ENCODE data around the gene CLMP.
"Not testable (repeated sequence)": the region's sequence is repeated elsewhere in the genome, so short reads cannot be mapped to it uniquely, and the experiment has no call there.

The CLMP gene

DNA sequence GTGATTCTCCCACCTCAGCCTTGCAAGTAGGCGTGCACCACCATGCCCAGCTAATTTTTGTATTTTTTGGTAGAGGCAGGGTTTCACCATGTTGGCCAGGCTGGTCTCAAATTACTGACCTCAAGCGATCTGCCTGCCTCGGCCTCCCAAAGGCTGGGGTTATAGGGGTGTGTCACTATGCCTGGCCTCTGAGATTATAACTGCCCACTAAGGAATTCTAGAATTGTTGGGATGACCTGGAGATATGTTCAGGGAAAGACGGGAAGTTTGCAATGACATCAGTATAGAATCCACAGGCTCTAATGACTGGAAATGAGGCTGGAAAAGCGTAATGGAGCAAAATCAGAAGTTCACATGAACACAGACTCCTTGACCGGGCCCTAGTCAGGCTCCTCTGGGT, 62.2 kb downstream of the CLMP start:
- DNase-seq (ENCODE audit: low spot score): no peak

- DNase-seq (ENCODE audit: low spot score): not testable (repeated sequence)
These were observed 62.8 kb downstream of the CLMP start for GRCh38 chr11:123132034-123132766.

- no peak for DNase-seq (ENCODE audit: low spot score)
These were observed 65.1 kb downstream of the CLMP start for GRCh38 chr11:123129920-123130319.

GRCh38 chr11:123125169-123125568, 69.9 kb downstream of the CLMP start:
- DNase-seq (ENCODE audit: low spot score): no peak

DNA sequence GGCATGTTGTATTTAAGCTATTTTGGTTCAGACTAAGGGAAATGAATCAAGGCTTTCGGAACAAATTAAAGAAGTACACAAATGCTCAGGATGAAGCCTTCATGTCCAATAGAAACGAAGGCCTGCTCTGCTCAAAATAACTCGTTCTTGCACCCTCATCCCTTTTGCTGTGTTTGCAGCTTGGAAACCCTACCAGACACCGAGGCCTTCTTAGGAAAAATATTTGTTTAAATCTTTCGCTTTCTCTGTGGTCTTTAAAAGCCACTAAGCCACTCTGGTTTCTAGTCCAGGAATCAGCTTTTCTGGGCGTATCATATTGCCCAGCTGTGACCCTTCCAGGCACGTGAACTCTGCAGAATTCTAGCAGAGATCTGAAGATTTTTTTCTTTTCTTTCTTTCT, 72.2 kb downstream of the CLMP start:
- no peak for DNase-seq (ENCODE audit: low spot score)

- DNase-seq (ENCODE audit: low spot score): no peak
These were observed 72.7 kb downstream of the CLMP start for GRCh38 chr11:123122341-123122740.

- DNase-seq (ENCODE audit: low spot score): no peak
These were observed 78.6 kb downstream of the CLMP start for GRCh38 chr11:123116486-123116885.

- DNase-seq (ENCODE audit: low spot score): peak; percentile 15
These were observed 83.6 kb downstream of the CLMP start for GRCh38 chr11:123111465-123111864.

GRCh38 chr11:123110397-123110796, 84.7 kb downstream of the CLMP start:
- no peak for DNase-seq (ENCODE audit: low spot score)

DNA sequence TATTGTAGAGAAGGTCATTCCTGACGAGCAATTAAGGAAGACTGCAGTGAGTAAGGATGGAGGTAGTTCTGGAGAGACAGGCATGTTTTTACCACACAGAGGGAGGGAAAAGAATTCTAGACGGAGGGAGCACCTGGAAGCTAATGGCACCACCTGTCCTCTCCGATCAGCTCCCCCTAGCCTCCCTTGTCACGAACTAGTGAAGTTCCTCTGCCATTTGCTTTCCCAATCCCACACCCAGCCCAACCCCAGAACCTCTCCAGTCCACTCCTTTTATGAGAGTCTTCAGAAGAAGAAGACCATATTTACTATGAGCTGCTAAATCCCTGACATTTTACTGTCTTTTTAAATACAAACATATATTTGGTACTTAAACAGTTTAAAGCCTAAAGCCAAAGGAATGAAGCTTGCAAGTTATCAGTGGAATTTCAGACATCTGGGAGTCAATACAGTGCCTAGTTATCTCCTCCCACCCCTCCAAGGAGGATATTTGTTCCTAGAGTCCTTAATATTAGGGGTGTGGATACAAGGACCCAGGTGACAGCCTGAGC, 87.0 kb downstream of the CLMP start:
- no peak for DNase-seq (ENCODE audit: low spot score)

- DNase-seq (ENCODE audit: low spot score): no peak
These were observed 90.4 kb downstream of the CLMP start for GRCh38 chr11:123104697-123105096.

- DNase-seq (ENCODE audit: low spot score): peak; percentile 83
These were observed 91.6 kb downstream of the CLMP start for GRCh38 chr11:123103326-123103980.

GRCh38 chr11:123100379-123101085, 94.5 kb downstream of the CLMP start:
- no peak for DNase-seq (ENCODE audit: low spot score)

DNA sequence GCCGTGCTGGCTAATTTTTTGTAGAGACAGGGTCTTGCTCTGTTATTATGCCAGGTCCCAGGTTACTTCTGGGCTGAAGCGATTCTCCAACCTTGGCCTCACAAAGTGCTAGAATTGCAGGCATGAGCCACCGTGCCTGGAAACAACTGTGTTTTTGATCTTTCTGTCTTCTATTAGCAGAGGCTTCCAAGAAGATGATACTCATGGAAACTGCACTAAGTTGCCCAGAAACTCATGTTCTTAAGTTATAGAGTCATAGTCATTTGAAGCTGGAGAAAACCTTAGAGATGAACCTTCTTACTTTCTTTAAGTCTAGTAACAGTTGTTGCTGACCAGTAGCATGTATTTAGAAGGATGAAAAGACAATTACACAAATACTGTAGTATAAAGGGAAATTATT, 96.1 kb downstream of the CLMP start:
- no peak for DNase-seq (ENCODE audit: low spot score)

DNA sequence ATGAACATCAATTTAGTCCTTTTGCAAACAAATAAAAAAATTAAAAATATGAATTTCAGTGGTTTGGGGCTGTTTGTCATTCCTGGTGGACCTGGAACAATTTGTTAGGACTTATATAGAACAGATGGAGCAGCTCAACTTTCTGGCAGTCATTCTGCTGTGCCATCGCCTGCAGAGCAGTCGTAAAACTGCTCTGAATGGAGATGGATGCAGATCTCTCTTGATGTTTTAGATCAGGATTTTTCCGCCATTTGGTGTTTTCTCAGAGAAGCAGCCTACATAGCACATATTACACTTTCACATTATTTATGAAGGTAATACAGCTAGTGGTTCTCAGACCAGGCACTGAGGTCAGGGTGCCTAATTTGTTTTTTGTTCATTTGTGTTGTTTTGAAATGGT, 101.3 kb downstream of the CLMP start:
- DNase-seq (ENCODE audit: low spot score): no peak

- DNase-seq (ENCODE audit: low spot score): no peak
These were observed 103.5 kb downstream of the CLMP start for GRCh38 chr11:123091506-123091905.

DNA sequence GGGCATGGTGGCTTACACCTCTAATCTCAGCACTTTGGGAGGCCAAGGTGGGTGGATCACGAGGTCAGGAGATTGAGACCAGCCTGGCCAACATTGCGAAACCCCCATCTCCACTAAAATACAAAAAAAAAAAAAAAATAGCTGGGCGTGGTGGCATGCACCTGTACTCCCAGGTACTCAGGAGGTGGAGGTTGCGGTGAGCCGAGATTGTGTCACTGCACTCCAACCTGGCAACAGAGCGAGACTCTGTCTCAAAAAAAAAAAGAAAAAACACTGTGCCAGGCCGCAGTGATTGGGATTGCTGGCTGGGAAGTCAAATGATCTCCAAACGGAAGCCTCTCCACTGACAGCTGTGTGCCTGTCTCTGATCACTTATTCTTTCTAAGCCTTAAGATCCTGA, 104.9 kb downstream of the CLMP start:
- not testable (repeated sequence) for DNase-seq (ENCODE audit: low spot score)

DNA sequence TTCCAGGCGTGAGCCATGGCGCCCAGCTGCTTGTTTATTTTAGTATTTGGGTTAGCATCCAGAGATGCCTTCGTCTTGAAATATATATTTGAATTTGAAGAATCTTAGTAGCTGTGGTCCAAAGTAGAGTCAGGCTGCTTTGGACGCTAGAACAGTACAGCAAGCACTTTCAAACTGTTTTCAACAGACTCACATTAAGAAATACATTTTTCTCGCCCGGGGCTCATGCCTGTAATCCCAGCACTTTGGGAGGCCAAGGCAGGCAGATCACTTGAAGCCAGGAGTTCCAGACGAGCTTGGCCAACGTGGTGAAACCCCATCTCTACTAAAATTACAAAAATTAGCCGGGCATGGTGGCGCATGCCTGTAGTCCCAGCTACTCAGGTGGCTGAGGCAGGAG, 106.2 kb downstream of the CLMP start:
- DNase-seq (ENCODE audit: low spot score): not testable (repeated sequence)

- not testable (repeated sequence) for DNase-seq (ENCODE audit: low spot score)
These were observed 107.4 kb downstream of the CLMP start for GRCh38 chr11:123087657-123088056.

DNA sequence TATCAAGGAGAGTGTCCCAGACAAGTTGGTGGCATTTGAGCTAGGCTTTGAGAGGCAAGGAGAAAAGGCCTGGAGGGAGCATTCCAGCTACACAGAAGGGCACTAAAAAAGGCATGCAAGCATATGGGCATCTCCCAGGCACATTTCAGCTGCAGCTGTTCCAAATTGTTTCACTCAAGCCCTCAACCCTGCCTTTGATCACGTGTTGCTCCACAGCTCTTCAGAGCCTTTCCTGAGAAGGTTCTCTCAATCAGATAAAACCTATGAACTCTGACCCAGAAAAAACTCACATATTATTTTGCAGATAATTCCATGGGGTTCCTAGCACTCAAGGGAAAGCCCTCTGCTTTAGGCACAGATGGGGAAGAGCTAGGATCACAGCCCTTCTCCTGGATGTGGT, 108.7 kb downstream of the CLMP start:
- DNase-seq (ENCODE audit: low spot score): no peak

DNA sequence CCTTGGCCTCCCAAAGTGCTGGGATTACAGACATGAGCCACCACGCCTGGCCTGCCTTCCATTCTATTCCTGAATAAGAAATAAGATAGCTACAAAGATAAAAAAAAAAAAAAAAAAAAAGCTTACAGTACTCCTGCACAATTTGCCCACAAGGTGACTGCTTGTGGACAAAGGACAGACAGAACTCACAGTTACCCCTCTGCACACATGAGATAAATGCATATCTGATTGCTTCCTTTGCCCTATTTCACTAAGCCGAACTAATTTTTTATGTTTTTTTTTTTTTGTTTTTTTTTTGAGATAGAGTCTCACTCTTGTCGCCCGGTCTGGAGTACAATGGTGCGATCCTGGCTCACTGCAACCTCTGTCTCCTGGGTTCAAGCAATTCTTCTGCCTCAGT, 109.6 kb downstream of the CLMP start:
- no peak for DNase-seq (ENCODE audit: low spot score)

DNA sequence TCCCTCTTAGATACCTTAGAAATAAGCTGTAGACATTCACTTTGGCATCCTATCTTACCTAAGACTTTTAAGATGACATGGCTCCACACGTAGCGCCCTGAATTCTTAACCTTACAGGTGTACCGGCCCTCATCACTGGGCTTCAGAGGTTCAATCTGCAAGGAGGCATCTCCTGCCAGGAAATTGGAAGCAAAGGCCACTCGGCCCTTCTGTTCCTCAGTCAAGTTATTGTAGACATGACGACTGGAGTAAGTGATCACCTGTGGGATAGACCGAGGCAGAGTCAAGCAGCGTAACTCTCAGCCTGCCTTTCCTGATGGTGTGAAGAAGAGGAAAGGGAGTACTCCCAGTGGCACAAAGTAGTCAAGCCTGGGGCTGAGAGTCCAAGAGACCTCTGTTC, 110.6 kb downstream of the CLMP start:
- DNase-seq (ENCODE audit: low spot score): no peak

DNA sequence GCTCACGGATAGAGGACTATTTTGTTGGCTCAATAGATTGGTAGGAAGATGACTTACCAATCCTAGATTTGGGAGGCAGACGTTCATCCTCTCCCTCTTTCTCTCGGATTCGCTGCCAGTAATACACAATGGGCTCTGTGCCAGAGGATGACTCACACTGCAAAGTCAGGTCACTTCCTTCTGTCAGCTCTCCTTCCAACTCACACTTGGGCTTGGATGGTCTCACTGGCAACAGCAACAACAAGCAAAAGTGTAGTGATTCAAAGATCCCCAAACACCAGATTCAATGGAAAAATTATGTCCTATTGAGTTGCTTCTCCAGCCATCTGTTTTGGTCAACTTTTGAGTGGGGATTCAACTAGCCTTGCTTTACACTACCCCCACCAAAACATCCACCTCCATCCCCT, 111.4 kb downstream of the CLMP start:
- DNase-seq (ENCODE audit: low spot score): no peak

Data from putamen (tissue), 1 donor.